D341Med (cell line): ENCODE results near the gene VAV3.
A peak's percentile ranks its signal among the peaks of the same experiment; 100 is the strongest.

Experiments used
- DNase-seq: peaks from one replicate; pipeline ENCODE4 v3.0.0; 2012; ENCODE audit warnings: low spot score

Gene VAV3

GRCh38 chr1:107533436-107533835 lies 431.5 kb downstream of the VAV3 start:
- no peak for DNase-seq

DNA sequence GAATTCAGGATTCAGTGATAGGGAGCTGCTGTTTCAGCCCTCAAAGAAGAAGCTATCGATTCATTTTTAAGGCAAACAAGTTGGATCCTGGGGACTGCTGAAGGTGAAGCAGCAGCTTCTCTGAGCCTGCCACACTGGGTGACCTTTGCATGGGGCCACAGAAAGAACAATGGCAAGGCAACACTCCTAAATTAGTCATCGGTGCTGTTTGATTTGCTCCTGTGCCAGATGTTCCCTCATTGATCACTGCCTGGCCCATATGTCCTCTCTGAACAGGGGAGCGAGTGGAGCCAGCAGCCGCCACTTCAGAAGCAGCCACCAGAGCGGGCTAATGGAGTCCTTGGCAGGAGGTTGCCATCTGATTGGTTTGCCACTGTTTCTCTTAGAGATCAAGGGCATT lies 432.7 kb downstream of the VAV3 start:
- no peak for DNase-seq

- no peak for DNase-seq
Observed at GRCh38 chr1:107531065-107531908, 433.7 kb downstream of the VAV3 start.

DNA sequence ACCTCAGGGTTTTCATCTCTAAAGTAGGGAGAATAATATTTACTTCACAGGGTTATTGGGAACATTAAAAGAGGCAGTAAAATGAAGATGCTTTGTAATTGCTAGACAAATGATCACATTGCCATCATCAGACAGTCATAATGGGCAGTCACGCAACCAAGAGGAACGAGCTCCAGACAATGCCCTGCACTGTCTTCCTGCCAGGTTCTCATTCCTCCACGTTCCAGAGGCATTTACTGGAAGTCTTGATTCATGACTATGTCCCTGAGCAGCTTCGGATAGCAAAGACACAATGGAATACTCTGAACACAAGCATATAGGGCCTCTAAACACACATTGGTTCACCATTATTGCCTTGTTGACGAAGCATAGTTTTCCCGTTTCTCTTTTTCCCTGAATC lies 434.4 kb downstream of the VAV3 start:
- DNase-seq = no peak

DNA sequence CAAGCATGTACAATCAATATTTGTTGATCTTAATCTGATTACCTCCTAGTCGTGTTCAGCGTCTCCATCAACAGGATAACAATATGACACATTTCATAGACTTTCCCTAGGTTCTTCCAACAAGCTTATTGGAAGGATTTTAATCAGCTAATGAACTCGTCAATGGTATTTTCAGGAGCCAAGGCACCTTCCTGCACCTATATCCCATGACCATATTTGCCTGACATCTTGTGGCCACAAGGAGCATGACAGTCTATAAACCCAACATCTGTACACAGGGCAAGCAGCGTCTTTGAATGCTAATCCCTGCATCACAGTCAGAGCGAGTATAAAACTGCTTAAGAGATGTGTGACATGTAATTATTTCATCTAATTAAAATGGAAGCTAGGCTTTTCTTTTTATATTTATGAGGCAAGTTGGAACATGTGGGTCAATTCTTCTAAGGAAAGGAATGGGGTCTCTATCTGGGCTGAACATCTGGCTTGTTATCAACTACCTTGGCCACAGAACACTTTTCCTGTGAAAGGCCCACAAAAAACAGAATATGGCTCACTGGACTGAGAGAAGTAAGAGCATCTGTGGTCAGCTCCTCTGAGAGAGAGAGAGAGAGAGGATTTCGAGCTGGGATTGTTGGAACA lies 435.4 kb downstream of the VAV3 start:
- peak; percentile 77 for DNase-seq

GRCh38 chr1:107526524-107527198 lies 438.3 kb downstream of the VAV3 start:
- DNase-seq = no peak

GRCh38 chr1:107525961-107526360 lies 439.0 kb downstream of the VAV3 start:
- no peak for DNase-seq

DNA sequence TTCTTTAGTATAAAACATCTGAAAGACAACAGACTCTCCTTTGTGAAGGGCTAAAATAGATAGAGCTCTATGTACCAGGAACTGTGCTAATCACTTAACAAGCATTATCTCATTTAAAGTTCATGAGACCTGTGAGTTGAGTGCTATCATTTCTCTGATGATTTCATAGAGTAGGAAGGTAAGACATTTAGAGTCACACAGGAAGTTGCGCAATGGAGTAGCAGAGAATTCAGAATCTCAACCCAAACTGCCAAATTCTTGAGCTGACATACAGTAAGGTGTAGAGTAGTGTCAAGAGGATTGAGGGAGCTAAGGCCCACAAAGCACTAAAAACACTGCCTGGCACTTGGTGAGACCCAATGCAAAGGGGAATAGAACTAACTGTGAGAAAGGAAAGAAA lies 439.8 kb downstream of the VAV3 start:
- no peak for DNase-seq

- DNase-seq = no peak
Observed at GRCh38 chr1:107524301-107524700, 440.7 kb downstream of the VAV3 start.

GRCh38 chr1:107523736-107524135 lies 441.2 kb downstream of the VAV3 start:
- DNase-seq = no peak

- no peak for DNase-seq
Observed at GRCh38 chr1:107523061-107523460, 441.9 kb downstream of the VAV3 start.
